ENCODE data around the gene STK38L. TPM values are rescaled to one million over a fixed set of nuclear protein-coding genes. Genes with fewer than 3 reads are reported as not detected.

Gene STK38L
- polyA plus RNA-seq, 1 experiment: 4.8 TPM

DNA sequence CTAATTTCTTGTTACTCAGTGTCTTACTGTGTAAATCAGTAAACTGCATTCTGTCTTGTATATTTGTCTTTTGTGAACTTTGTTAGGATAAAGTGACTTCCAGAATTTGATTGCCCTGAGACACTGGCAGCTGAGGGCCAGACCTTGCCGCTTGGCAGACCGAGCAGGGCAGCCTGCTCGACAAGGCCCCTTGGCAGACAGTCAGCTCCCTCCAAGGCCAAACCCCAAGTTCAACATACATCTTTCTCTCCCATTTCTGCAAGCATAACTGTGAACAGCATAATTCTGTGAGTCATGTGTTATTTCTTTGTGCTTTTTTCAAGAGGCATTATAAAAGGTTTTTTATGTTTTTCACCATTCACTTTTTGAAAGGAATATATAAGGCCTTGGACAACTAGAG lies 49.4 kb downstream of the STK38L start:
- Histone ChIP-seq H3K27me3 (ENCODE audit: control insufficient read depth, insufficient read depth, low read length) (no peaks in the 10 kb centered on the region), H3K36me3 (ENCODE audit: control insufficient read depth, insufficient read depth, low read length) (no peaks in the 10 kb centered on the region), H3K4me3 (ENCODE audit: low read depth, low read length) (no peak overlapping the region)
- TF ChIP-seq, protein P1, sequence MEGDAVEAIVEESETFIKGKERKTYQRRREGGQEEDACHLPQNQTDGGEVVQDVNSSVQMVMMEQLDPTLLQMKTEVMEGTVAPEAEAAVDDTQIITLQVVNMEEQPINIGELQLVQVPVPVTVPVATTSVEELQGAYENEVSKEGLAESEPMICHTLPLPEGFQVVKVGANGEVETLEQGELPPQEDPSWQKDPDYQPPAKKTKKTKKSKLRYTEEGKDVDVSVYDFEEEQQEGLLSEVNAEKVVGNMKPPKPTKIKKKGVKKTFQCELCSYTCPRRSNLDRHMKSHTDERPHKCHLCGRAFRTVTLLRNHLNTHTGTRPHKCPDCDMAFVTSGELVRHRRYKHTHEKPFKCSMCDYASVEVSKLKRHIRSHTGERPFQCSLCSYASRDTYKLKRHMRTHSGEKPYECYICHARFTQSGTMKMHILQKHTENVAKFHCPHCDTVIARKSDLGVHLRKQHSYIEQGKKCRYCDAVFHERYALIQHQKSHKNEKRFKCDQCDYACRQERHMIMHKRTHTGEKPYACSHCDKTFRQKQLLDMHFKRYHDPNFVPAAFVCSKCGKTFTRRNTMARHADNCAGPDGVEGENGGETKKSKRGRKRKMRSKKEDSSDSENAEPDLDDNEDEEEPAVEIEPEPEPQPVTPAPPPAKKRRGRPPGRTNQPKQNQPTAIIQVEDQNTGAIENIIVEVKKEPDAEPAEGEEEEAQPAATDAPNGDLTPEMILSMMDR (IDR thresholded peaks at IDR 0.05; ENCODE audit: insufficient read depth, low read depth, low read length): no peak
- ChIA-PET CTCF (no interaction called here), POLR2A (no interaction called here)
- DNase-seq (ENCODE audit: low read depth): no peak

DNA sequence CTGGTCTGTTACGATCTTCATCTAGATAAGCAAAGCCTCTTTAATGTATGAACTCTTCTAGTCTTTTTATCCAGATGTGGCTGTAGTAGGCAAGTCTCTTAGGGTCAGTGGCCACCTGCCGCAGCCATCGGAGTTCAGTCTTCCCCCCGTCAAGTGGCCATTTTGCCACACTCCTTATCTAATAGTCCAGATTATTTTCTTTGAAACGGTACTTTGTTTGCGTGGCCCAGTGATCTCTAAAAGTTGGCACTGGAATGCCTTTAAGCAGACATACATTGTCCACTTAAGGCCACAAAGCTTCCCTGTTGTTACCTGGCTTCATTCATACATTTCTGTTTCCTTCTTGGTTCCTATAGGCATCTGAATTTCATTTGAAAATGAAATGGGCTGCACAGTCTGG lies 52.6 kb downstream of the STK38L start:
- TF ChIP-seq, protein P1 (IDR thresholded peaks at IDR 0.05; ENCODE audit: insufficient read depth, low read depth, low read length): no peak
- H3K27me3 ChIP-seq (ENCODE audit: control insufficient read depth, insufficient read depth, low read length): no peaks in the 10 kb centered on the region
- no peaks in the 10 kb centered on the region for H3K36me3 ChIP-seq (ENCODE audit: control insufficient read depth, insufficient read depth, low read length)
- ChIA-PET CTCF (interaction anchor here (1.1 to 1.7 kb wide), 5 partner anchors 8 to 281 kb away, joined by 3 to 10 read pairs (median 3); no protein-coding TSS in a partner anchor), POLR2A (no interaction called here)
- DNase-seq (ENCODE audit: low read depth): no peak
- H3K4me3 ChIP-seq (ENCODE audit: low read depth, low read length): no peak overlapping the region

DNA sequence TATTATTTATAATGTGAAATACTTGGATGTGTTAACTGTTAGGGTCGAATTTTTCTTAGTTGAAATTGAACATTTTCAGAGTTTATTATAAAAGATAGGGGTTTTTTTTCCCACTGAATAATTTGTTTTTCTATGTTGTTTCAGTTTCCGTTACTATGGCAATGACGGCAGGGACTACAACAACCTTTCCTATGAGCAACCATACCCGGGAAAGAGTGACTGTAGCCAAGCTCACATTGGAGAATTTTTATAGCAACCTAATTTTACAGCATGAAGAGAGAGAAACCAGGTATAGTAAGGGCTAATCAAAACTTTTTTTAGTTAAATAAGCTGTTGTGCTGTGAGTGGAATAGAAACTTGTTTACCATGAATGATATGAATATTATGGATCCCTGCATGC lies 53.5 kb downstream of the STK38L start:
- POLR2A ChIA-PET: no interaction called here
- no peak for DNase-seq (ENCODE audit: low read depth)
- TF ChIP-seq, protein P1 (IDR thresholded peaks at IDR 0.05; ENCODE audit: insufficient read depth, low read depth, low read length): no peak
- H3K4me3 ChIP-seq (ENCODE audit: low read depth, low read length): no peak overlapping the region
- H3K27me3 ChIP-seq (ENCODE audit: control insufficient read depth, insufficient read depth, low read length): no peaks in the 10 kb centered on the region
- no peaks in the 10 kb centered on the region for H3K36me3 ChIP-seq (ENCODE audit: control insufficient read depth, insufficient read depth, low read length)
- CTCF ChIA-PET: interaction anchor here (0.7 to 1.7 kb wide), 5 partner anchors 9 to 282 kb away, joined by 3 to 10 read pairs (median 3); partner anchors contain the start of gene STK38L

DNA sequence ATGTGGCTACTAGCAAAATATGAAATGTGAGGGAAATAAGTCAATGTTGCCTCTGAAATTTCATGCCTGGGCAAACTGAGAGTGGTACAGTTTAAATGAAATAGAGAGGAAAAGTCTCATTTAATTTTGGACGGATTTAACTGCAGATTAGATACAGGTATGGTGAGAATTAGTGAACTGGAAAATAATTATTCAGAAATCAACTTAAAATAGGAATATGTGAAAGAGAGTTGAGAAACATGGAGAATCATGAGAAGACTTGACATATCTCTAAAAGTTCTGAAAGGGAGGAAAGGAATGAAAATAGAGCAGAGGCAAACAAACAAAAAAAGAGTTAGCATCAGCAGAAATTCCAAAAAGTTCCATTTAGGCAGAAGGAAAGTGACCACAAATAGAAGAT lies 55.0 kb downstream of the STK38L start:
- Histone ChIP-seq H3K27me3 (ENCODE audit: control insufficient read depth, insufficient read depth, low read length) (no peaks in the 10 kb centered on the region), H3K36me3 (ENCODE audit: control insufficient read depth, insufficient read depth, low read length) (peaks cover 2% of the 10 kb centered on the region; the same call in 1 of the 2 replicates), H3K4me3 (ENCODE audit: low read depth, low read length) (no peak overlapping the region)
- DNase-seq (ENCODE audit: low read depth): no peak
- TF ChIP-seq, protein P1 (IDR thresholded peaks at IDR 0.05; ENCODE audit: insufficient read depth, low read depth, low read length): no peak
- CTCF ChIA-PET: no interaction called here
- POLR2A ChIA-PET: no interaction called here

DNA sequence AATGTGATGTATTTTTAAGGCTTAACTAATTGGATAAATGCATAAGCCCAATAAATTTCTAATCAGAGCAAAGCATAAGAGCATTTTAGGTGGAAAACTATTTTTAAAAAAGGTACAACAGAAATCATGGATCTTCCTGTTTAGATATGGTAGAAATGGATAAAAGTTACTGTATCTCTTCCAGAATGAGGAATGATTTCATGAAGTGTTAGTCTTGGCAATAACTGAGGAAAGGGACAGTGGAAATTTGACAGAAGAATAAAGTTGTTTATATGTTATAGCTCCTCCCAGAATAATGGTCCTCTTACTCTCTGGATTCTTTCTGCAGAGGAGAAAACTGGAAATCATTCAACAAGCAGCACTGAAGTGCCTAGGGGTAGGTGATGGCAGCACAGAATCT lies 56.1 kb downstream of the STK38L start:
- POLR2A ChIA-PET: no interaction called here
- TF ChIP-seq, protein P1 (IDR thresholded peaks at IDR 0.05; ENCODE audit: insufficient read depth, low read depth, low read length): no peak
- CTCF ChIA-PET: interaction anchor here (0.6 kb wide), 1 partner anchor 106 kb away, joined by 3 read pairs; no protein-coding TSS in a partner anchor
- no peak for DNase-seq (ENCODE audit: low read depth)
- H3K36me3 ChIP-seq (ENCODE audit: control insufficient read depth, insufficient read depth, low read length): peaks cover 2% of the 10 kb centered on the region; the same call in 1 of the 2 replicates
- no peaks in the 10 kb centered on the region for H3K27me3 ChIP-seq (ENCODE audit: control insufficient read depth, insufficient read depth, low read length)
- H3K4me3 ChIP-seq (ENCODE audit: low read depth, low read length): no peak overlapping the region

Measured in BJ (cell line).